ENCODE data around the gene DTNBP1. TPM values are rescaled to one million over a fixed set of nuclear protein-coding genes. Genes with fewer than 3 reads are reported as not detected.

Gene DTNBP1
- total and polyA plus RNA-seq, 2 of the 13 experiments (the other 11 are each of a cell fraction or from before 2014, with no cell fraction given), result 6.6 to 19.1 TPM

DNA sequence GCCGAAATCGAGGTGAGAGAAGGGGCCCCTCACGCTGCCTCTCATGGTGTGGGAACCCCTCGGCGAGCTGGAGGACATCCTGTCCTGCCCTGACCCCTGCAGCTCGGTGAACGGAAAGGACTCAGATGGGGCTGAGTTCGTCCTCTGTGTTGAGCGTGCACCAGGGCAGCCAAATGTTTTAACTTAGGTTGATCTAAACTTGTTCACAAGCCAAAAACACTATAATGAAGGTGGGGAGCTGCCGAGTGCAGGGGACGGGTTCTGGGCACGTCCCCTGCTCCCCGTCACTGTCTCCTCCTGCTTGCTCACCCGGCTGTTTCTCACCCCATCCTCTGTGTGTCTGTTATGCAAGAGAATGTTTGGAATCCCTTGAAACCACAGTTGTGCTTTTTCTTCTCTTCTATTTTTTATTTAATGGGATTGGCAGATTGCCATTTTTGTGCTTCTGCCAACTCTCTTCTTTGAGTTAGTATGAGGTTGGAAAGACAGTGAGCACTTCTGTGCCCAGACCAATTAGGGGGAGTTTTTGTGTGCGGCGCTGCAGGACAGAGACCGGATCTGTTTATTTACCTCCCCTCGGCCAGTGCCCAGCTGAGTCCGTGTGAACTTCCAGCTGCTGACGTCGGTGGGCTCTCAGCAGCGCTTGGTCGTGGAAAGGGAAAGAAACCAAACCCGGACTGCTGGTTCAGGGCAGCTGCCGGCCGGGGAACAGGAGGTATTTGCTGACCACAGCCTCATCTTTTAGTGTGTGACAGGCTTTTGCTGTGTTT is 158.1 kb downstream of the DTNBP1 start (continued):
- TF ChIP-seq, protein P1, sequence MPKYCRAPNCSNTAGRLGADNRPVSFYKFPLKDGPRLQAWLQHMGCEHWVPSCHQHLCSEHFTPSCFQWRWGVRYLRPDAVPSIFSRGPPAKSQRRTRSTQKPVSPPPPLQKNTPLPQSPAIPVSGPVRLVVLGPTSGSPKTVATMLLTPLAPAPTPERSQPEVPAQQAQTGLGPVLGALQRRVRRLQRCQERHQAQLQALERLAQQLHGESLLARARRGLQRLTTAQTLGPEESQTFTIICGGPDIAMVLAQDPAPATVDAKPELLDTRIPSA (CRISPR knock-in tag; IDR thresholded peaks at IDR 0.05; ENCODE audit: borderline replicate concordance), result no peak
- TF ChIP-seq MXI1 (IDR thresholded peaks at IDR 0.05; ENCODE audit: borderline replicate concordance, low read depth, low read length) (peak; percentile 57; the same call in 1 of the 3 replicates), PCBP2 (optimal IDR thresholded peaks at IDR 0.05; ENCODE audit: low read depth, low read length, poor library complexity, severe bottlenecking) (no peak), CEBPG (CRISPR knock-in tag; IDR thresholded peaks at IDR 0.05) (peak; percentile 63), HMG20A (CRISPR knock-in tag; IDR thresholded peaks at IDR 0.05; ENCODE audit: borderline replicate concordance) (peak; percentile 58; the same call in 1 of the 2 replicates), REPIN1 (CRISPR knock-in tag; IDR thresholded peaks at IDR 0.05; ENCODE audit: borderline replicate concordance, low read depth) (no peak), ZNF317 (CRISPR knock-in tag; IDR thresholded peaks at IDR 0.05) (0 out of 2 replicates have a peak, but pooled peaks have one; percentile 15), ZNF557 (CRISPR knock-in tag; IDR thresholded peaks at IDR 0.05) (no peak), ZMYM2 (CRISPR knock-in tag; IDR thresholded peaks at IDR 0.05) (no peak), ZNF460 (CRISPR knock-in tag; IDR thresholded peaks at IDR 0.05; ENCODE audit: borderline replicate concordance) (no peak), ZMYM3 (CRISPR knock-in tag; IDR thresholded peaks at IDR 0.05) (0 out of 2 replicates have a peak, but pooled peaks have one; percentile 60), ZNF709 (CRISPR knock-in tag; IDR thresholded peaks at IDR 0.05) (peak; percentile 84; the same call in 1 of the 2 replicates), TAF1 (CRISPR knock-in tag; IDR thresholded peaks at IDR 0.05) (no peak), SAFB2 (CRISPR knock-in tag; IDR thresholded peaks at IDR 0.05; ENCODE audit: borderline replicate concordance, low read depth) (no peak), FOXK1 (CRISPR knock-in tag; IDR thresholded peaks at IDR 0.05; ENCODE audit: borderline replicate concordance, low read depth) (peak; percentile 77; the same call in 1 of the 2 replicates), RBM39 (IDR thresholded peaks at IDR 0.05; ENCODE audit: low read depth, low read length, poor library complexity, severe bottlenecking) (peak; percentile 45), HOXA3 (CRISPR knock-in tag; IDR thresholded peaks at IDR 0.05) (peak; percentile 34; the same call in 1 of the 2 replicates), ZNF10 (CRISPR knock-in tag; IDR thresholded peaks at IDR 0.05; ENCODE audit: borderline replicate concordance, low read depth) (no peak), STAG1 (CRISPR knock-in tag; IDR thresholded peaks at IDR 0.05) (peak; percentile 43)
- TF ChIP-seq, protein P2, sequence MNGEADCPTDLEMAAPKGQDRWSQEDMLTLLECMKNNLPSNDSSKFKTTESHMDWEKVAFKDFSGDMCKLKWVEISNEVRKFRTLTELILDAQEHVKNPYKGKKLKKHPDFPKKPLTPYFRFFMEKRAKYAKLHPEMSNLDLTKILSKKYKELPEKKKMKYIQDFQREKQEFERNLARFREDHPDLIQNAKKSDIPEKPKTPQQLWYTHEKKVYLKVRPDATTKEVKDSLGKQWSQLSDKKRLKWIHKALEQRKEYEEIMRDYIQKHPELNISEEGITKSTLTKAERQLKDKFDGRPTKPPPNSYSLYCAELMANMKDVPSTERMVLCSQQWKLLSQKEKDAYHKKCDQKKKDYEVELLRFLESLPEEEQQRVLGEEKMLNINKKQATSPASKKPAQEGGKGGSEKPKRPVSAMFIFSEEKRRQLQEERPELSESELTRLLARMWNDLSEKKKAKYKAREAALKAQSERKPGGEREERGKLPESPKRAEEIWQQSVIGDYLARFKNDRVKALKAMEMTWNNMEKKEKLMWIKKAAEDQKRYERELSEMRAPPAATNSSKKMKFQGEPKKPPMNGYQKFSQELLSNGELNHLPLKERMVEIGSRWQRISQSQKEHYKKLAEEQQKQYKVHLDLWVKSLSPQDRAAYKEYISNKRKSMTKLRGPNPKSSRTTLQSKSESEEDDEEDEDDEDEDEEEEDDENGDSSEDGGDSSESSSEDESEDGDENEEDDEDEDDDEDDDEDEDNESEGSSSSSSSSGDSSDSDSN (CRISPR knock-in tag; IDR thresholded peaks at IDR 0.05), result peak; percentile 39; the same call in 1 of the 2 replicates
- TF ChIP-seq, protein P3, sequence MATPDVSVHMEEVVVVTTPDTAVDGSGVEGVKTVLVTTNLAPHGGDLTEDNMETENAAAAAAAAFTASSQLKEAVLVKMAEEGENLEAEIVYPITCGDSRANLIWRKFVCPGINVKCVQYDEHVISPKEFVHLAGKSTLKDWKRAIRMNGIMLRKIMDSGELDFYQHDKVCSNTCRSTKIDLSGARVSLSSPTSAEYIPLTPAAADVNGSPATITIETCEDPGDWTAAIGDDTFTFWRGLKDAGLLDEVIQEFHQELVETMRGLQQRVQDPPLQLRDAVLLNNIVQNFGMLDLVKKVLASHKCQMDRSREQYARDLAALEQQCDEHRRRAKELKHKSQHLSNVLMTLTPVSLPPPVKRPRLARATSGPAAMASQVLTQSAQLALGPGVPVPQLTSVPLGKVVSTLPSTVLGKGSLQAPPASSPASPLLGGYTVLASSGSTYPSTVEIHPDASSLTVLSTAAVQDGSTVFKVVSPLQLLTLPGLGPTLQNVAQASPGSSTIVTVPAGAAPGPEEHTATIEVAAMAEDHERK (CRISPR knock-in tag; IDR thresholded peaks at IDR 0.05; ENCODE audit: low read depth), result no peak
- TF ChIP-seq, protein P4, sequence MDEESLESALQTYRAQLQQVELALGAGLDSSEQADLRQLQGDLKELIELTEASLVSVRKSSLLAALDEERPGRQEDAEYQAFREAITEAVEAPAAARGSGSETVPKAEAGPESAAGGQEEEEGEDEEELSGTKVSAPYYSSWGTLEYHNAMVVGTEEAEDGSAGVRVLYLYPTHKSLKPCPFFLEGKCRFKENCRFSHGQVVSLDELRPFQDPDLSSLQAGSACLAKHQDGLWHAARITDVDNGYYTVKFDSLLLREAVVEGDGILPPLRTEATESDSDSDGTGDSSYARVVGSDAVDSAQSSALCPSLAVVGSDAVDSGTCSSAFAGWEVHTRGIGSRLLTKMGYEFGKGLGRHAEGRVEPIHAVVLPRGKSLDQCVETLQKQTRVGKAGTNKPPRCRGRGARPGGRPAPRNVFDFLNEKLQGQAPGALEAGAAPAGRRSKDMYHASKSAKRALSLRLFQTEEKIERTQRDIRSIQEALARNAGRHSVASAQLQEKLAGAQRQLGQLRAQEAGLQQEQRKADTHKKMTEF (CRISPR knock-in tag; IDR thresholded peaks at IDR 0.05), result peak; percentile 80
- TF ChIP-seq, protein P5, sequence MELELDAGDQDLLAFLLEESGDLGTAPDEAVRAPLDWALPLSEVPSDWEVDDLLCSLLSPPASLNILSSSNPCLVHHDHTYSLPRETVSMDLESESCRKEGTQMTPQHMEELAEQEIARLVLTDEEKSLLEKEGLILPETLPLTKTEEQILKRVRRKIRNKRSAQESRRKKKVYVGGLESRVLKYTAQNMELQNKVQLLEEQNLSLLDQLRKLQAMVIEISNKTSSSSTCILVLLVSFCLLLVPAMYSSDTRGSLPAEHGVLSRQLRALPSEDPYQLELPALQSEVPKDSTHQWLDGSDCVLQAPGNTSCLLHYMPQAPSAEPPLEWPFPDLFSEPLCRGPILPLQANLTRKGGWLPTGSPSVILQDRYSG (CRISPR knock-in tag; IDR thresholded peaks at IDR 0.05), result no peak

Measured in HepG2 (cell line).